Subcutaneous abdominal adipose tissue (tissue), 5 donors: ENCODE data around the gene CXorf38.

ENCODE experiments used
- H3K27ac ChIP-seq: one replicate; pipeline ENCODE4 v1.7.0; 2013; ENCODE audit warnings: low read depth, mild to moderate bottlenecking, inconsistent platforms, low read length, moderate library complexity
- H3K27me3 ChIP-seq, 5 donors: one replicate each; pipeline ENCODE4 v1.7.0; 2013; ENCODE audit warnings: low read length in 5 of 5, inconsistent platforms in 1 of 5; ENCODE audit not compliant: control insufficient read depth in 5 of 5, insufficient read depth in 4 of 5
- H3K36me3 ChIP-seq, 5 donors: one replicate each; pipeline ENCODE4 v1.7.0; 2013; ENCODE audit warnings: low read length in 5 of 5; ENCODE audit not compliant: control insufficient read depth in 5 of 5, insufficient read depth in 5 of 5
- H3K4me1 ChIP-seq, 5 donors: one replicate each; pipeline ENCODE4 v1.7.0; 2013; ENCODE audit warnings: low read length in 5 of 5, mild to moderate bottlenecking in 3 of 5, moderate library complexity in 1 of 5; ENCODE audit not compliant: control insufficient read depth in 5 of 5, insufficient read depth in 5 of 5
- H3K4me3 ChIP-seq, 5 donors: one replicate each; pipeline ENCODE4 v1.7.0; 2013; ENCODE audit warnings: low read length in 5 of 5, low read depth in 1 of 5
- H3K9ac ChIP-seq, 5 donors: one replicate each; pipeline ENCODE4 v1.7.0; 2013; ENCODE audit warnings: low read length in 5 of 5, mild to moderate bottlenecking in 4 of 5, moderate library complexity in 3 of 5
- H3K9me3 ChIP-seq, 5 donors: one replicate each; pipeline ENCODE4 v1.7.0; 2013; ENCODE audit warnings: low read length in 5 of 5; ENCODE audit not compliant: control insufficient read depth in 5 of 5
- donor health status: healthy.
- donor health status: healthy.
- donor health status: healthy.
- donor health status: healthy.
- donor health status: healthy.

CXorf38 gene

GRCh38 chrX:40637687-40638086 lies 9.7 kb downstream of the CXorf38 start:
- H3K4me3 ChIP-seq: no peak overlapping the region
- peaks cover 0 to 10% (median 5%) of the 10 kb centered on the region in 5 donors for H3K4me1 ChIP-seq
- H3K36me3 ChIP-seq: peaks cover 22 to 65% (median 37%) of the 10 kb centered on the region in 5 donors
- H3K9me3 ChIP-seq: no peaks in the 10 kb centered on the region
- no peak overlapping the region for H3K27ac ChIP-seq
- peaks cover 0 to 18% (median 12%) of the 10 kb centered on the region in 5 donors for H3K27me3 ChIP-seq
- no peak overlapping the region for H3K9ac ChIP-seq

- H3K36me3 ChIP-seq: peaks cover 33 to 91% (median 69%) of the 10 kb centered on the region in 5 donors
- H3K4me3 ChIP-seq: no peak overlapping the region
- no peak overlapping the region for H3K9ac ChIP-seq
- peaks cover 0 to 10% (median 9%) of the 10 kb centered on the region in 5 donors for H3K27me3 ChIP-seq
- no peak overlapping the region for H3K27ac ChIP-seq
- peaks cover 0 to 5% (median 0%) of the 10 kb centered on the region in 5 donors for H3K4me1 ChIP-seq
- no peaks in the 10 kb centered on the region for H3K9me3 ChIP-seq
These were observed 15.2 kb downstream of the CXorf38 start for GRCh38 chrX:40632199-40632598.

- H3K27me3 ChIP-seq: peaks cover 0 to 9% (median 9%) of the 10 kb centered on the region in 5 donors
These were observed 18.9 kb downstream of the CXorf38 start for GRCh38 chrX:40628506-40628905.

GRCh38 chrX:40625294-40625693 lies 22.1 kb downstream of the CXorf38 start:
- Histone ChIP-seq H3K27me3 (peaks cover 0 to 9% (median 8%) of the 10 kb centered on the region in 5 donors), H3K36me3 (peaks cover 9 to 28% (median 23%) of the 10 kb centered on the region in 5 donors)

More at GRCh38 chrX:40628506-40628905, 18.9 kb downstream of the CXorf38 start:
- H3K4me1 ChIP-seq: peaks cover 0 to 5% (median 0%) of the 10 kb centered on the region in 5 donors
- no peak overlapping the region for H3K9ac ChIP-seq
- peaks cover 0 to 4% (median under 1%) of the 10 kb centered on the region in 5 donors for H3K9me3 ChIP-seq
- H3K27ac ChIP-seq: no peak overlapping the region
- peaks cover 19 to 57% (median 43%) of the 10 kb centered on the region in 5 donors for H3K36me3 ChIP-seq
- no peak overlapping the region for H3K4me3 ChIP-seq

GRCh38 chrX:40623665-40624064 lies 23.7 kb downstream of the CXorf38 start:
- Histone ChIP-seq H3K27me3 (peaks cover 0 to 9% (median 8%) of the 10 kb centered on the region in 5 donors), H3K4me1 (peaks cover 0 to 4% (median 0%) of the 10 kb centered on the region in 5 donors), H3K4me3 (no peak overlapping the region), H3K9ac (no peak overlapping the region), H3K36me3 (peaks cover 4 to 14% (median 11%) of the 10 kb centered on the region in 5 donors), H3K27ac (no peak overlapping the region), H3K9me3 (peaks cover 0 to 14% (median 9%) of the 10 kb centered on the region in 5 donors)

More at GRCh38 chrX:40625294-40625693, 22.1 kb downstream of the CXorf38 start:
- Histone ChIP-seq H3K27ac (no peak overlapping the region), H3K4me3 (no peak overlapping the region), H3K4me1 (peaks cover 0 to 4% (median 0%) of the 10 kb centered on the region in 5 donors), H3K9me3 (peaks cover 0 to 14% (median 9%) of the 10 kb centered on the region in 5 donors), H3K9ac (no peak overlapping the region)

- Histone ChIP-seq H3K4me1 (peaks cover 0 to 4% (median 0%) of the 10 kb centered on the region in 5 donors), H3K27me3 (peaks cover 0 to 9% (median 8%) of the 10 kb centered on the region in 5 donors), H3K36me3 (peaks cover 4 to 9% (median 7%) of the 10 kb centered on the region in 5 donors), H3K9ac (no peak within 1 kb of the TSS), H3K9me3 (peaks cover 0 to 14% (median 9%) of the 10 kb centered on the region in 5 donors), H3K27ac (no peak within 1 kb of the TSS), H3K4me3 (peak within 1 kb of the TSS in 3 of 5 donors; percentile 3 to 51 (median 24))
These were observed 24.2 kb downstream of the CXorf38 start, which contains the start of gene MPC1L for GRCh38 chrX:40623139-40623536. Gene MPC1L, plus strand, starts transcription at chrX:40623428. Its CDS starts 138 bp downstream, at chrX:40623566.

GRCh38 chrX:40622479-40623138 lies 24.8 kb downstream of the CXorf38 start:
- peaks cover 0 to 4% (median 0%) of the 10 kb centered on the region in 5 donors for H3K4me1 ChIP-seq
- H3K4me3 ChIP-seq: peak overlapping the region in 3 of 5 donors; percentile 3 to 51 (median 24)
- no peak overlapping the region for H3K27ac ChIP-seq
- H3K9me3 ChIP-seq: peaks cover 0 to 14% (median 9%) of the 10 kb centered on the region in 5 donors
- peaks cover 2 to 5% (median 4%) of the 10 kb centered on the region in 5 donors for H3K36me3 ChIP-seq
- H3K27me3 ChIP-seq: peaks cover 0 to 12% (median 8%) of the 10 kb centered on the region in 5 donors
- H3K9ac ChIP-seq: no peak overlapping the region

- H3K4me1 ChIP-seq: peaks cover 0 to 1% (median 0%) of the 10 kb centered on the region in 5 donors
- no peaks in the 10 kb centered on the region for H3K36me3 ChIP-seq
- H3K4me3 ChIP-seq: no peak overlapping the region
- H3K27ac ChIP-seq: no peak overlapping the region
- peaks cover 0 to 14% (median 8%) of the 10 kb centered on the region in 5 donors for H3K27me3 ChIP-seq
- no peak overlapping the region for H3K9ac ChIP-seq
- H3K9me3 ChIP-seq: peaks cover 0 to under 1% (median 0%) of the 10 kb centered on the region in 5 donors
These were observed 29.8 kb downstream of the CXorf38 start for GRCh38 chrX:40617566-40617965.

- H3K9me3 ChIP-seq: no peaks in the 10 kb centered on the region
- H3K27me3 ChIP-seq: peaks cover 0 to 15% (median 5%) of the 10 kb centered on the region in 5 donors
- no peaks in the 10 kb centered on the region for H3K4me1 ChIP-seq
- H3K4me3 ChIP-seq: no peak overlapping the region
- H3K36me3 ChIP-seq: no peaks in the 10 kb centered on the region
- no peak overlapping the region for H3K9ac ChIP-seq
- H3K27ac ChIP-seq: no peak overlapping the region
These were observed 31.4 kb downstream of the CXorf38 start for GRCh38 chrX:40615976-40616375.

GRCh38 chrX:40612511-40612910 lies 34.9 kb downstream of the CXorf38 start:
- peaks cover 0 to 13% (median 3%) of the 10 kb centered on the region in 5 donors for H3K27me3 ChIP-seq

More at GRCh38 chrX:40612511-40612910, 34.9 kb downstream of the CXorf38 start:
- Histone ChIP-seq H3K4me3 (no peak overlapping the region), H3K27ac (no peak overlapping the region), H3K9me3 (no peaks in the 10 kb centered on the region), H3K4me1 (no peaks in the 10 kb centered on the region), H3K9ac (no peak overlapping the region), H3K36me3 (no peaks in the 10 kb centered on the region)
